GM21515 (cell line): ENCODE results near the gene ADAM19.

Experiments
- ATAC-seq: cut with Tn5 transposase; IDR thresholded peaks from one replicate; pipeline ENCODE4 v1.9.1; 2021; ENCODE audit not compliant: unreplicated experiment

Gene ADAM19, protein sequence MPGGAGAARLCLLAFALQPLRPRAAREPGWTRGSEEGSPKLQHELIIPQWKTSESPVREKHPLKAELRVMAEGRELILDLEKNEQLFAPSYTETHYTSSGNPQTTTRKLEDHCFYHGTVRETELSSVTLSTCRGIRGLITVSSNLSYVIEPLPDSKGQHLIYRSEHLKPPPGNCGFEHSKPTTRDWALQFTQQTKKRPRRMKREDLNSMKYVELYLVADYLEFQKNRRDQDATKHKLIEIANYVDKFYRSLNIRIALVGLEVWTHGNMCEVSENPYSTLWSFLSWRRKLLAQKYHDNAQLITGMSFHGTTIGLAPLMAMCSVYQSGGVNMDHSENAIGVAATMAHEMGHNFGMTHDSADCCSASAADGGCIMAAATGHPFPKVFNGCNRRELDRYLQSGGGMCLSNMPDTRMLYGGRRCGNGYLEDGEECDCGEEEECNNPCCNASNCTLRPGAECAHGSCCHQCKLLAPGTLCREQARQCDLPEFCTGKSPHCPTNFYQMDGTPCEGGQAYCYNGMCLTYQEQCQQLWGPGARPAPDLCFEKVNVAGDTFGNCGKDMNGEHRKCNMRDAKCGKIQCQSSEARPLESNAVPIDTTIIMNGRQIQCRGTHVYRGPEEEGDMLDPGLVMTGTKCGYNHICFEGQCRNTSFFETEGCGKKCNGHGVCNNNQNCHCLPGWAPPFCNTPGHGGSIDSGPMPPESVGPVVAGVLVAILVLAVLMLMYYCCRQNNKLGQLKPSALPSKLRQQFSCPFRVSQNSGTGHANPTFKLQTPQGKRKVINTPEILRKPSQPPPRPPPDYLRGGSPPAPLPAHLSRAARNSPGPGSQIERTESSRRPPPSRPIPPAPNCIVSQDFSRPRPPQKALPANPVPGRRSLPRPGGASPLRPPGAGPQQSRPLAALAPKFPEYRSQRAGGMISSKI

GRCh38 chr5:157575381-157576020 lies at the start of gene ADAM19:
Gene ADAM19, minus strand, starts transcription at chr5:157575775. Its CDS starts 79 bp downstream, at chr5:157575696.
- peak; percentile 37 for ATAC-seq

- no peak for ATAC-seq
Observed at GRCh38 chr5:157624144-157624543, 48.6 kb upstream of the ADAM19 start.

DNA sequence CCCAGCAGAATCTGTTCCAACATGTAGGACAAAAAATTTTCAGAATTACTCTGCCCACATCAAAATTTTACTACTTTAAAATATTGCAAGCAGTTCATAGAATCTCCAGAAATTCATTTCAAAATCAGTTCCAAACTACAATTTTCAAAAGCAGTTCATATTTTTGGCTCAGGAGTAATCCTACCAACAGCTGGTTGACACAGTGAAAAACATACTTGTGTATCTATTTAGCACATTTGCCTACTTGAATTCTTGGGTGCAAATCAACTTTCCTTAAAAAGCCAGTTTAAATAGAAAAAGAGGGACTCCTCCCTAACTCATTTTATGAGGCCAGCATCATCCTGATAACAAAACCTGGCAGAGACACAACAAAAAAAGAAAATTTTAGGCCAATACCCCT lies 45.2 kb upstream of the ADAM19 start:
- ATAC-seq: no peak

- no peak for ATAC-seq
Observed at GRCh38 chr5:157618191-157618765, 42.7 kb upstream of the ADAM19 start.

DNA sequence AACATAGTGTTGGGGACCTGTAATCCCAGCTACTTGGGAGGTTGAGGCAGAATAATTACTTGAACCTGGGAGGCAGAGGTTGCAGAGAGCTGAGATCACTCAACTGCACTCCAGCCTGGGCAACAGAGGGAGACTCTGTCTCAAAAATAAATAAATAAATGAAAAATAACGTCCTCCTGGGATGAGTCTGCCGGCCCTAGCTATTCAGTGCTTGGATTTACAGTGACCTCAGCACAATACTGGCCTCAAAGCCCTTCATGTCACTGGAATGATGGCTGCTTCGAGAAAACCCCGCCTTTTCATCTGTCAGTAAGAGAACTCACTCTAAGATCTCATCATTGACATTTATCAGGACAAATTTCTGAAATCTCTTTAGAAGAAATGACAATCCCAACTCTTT lies 41.2 kb upstream of the ADAM19 start:
- ATAC-seq: no peak

GRCh38 chr5:157613385-157614245 lies 38.0 kb upstream of the ADAM19 start:
- ATAC-seq: no peak

GRCh38 chr5:157612581-157612980 lies 37.0 kb upstream of the ADAM19 start:
- ATAC-seq: no peak

DNA sequence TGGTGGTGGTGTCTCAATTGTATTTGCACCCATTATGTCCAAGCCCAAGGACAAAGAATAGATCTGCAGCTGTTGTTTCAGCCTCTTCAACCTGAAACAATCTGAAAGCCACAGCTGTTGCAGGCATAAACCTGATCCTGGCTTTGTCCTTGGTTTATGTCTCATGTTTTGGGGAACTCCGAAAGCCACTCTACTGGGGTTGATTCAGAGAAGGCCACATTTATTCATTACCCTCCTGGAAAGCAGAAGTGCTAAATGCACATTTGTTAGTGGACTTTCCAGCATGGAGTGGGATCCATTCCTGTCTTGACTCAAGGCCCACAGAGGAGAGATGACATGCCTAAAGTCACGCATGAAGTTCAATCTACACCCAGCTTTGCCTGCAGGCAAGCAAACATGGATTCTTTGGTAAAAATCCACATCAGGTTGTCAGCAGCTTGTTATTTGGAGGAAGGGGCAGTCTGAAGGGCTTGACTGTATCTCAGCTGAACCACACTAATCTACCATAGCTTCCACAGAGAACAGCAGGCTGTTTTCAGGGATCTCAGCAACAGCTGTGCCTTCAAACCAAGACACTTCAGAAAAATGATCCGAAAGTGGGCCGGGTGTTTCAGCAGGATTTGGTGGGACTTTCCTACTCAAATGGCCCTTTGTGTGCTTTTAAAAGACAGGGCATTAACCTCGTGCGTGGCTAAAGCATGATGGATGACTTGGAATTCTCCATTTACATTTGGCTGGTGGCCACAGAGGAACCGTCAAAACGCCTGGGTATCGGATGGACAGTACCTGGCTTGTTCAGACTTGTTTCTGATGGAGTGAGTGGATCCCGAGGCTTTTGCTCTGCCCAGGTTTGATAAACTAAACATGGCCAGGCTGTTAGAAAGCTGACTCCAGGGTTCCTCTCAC lies 36.2 kb upstream of the ADAM19 start:
- ATAC-seq: peak; percentile 50

GRCh38 chr5:157610990-157611389 lies 35.4 kb upstream of the ADAM19 start:
- ATAC-seq: no peak

GRCh38 chr5:157608972-157609565 lies 33.5 kb upstream of the ADAM19 start:
- ATAC-seq: no peak

DNA sequence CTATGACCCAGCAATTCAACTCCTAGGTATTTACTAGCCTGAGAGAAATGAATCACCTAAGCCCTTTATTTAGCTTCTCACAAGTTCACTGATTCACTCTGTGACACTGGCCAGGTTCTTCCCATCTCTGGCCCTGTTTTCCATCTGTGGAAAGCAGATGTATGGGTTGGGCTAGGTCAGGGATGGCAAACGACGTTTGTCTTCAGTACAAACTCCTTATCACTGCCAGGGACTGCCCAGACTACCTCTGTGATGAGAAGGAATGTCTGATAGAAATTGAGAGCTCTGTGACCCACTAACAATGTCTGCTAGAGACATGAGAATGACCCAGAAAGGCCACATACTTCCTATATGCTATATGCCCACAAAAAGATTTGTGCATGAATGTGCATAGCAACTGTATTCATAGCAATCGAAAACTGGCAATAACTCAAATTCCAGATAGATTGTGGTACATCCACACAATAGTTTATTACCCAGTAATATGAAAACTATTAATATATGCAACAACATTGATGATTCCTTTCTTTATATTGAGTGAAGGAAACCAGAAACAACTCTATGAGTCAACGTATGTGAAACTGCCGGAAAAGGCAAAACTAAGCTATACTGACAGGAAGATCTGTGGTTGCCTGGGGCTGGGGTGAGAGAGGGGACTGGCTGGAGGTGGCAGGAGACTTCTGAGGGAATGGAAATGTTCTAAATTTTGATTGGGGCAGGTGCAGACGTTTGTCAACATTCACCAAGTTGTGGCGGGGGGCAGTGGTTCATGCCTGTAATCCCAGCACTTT lies 32.0 kb upstream of the ADAM19 start:
- peak; percentile 38 for ATAC-seq

- no peak for ATAC-seq
Observed at GRCh38 chr5:157606046-157606445, 30.5 kb upstream of the ADAM19 start.

- ATAC-seq: no peak
Observed at GRCh38 chr5:157603333-157604190, 28.0 kb upstream of the ADAM19 start.

- peak; percentile 61 for ATAC-seq
Observed at GRCh38 chr5:157602505-157602904, 26.9 kb upstream of the ADAM19 start.

GRCh38 chr5:157600252-157600651 lies 24.7 kb upstream of the ADAM19 start:
- no peak for ATAC-seq

DNA sequence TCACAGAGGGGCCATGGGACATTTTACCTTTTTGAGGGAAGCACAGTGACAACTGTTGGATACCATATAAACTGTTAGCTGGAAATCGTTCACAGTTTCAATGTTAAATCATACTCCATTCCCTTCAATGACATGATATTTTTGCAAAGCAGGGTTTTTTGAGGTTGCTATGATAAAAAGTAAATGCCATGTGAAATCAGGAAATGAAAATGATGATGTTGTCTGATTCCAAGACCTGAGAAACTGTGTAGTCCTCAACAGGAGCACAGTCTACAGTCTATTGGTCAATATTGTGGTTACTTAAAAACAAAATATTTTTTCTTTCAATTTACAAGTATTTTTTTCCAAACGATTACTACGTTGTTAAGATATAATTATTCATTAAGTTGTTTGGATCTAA lies 24.0 kb upstream of the ADAM19 start:
- no peak for ATAC-seq

- no peak for ATAC-seq
Observed at GRCh38 chr5:157598350-157598936, 22.9 kb upstream of the ADAM19 start.
